Epidermal melanocyte (primary cell): Measurements from ENCODE around the gene FTO.

ENCODE experiments used
- DNase-seq: peaks from one replicate; pipeline ENCODE4 v3.0.0; 2011; ENCODE audit warnings: low spot score; ENCODE audit not compliant: insufficient read length

Gene FTO

DNA sequence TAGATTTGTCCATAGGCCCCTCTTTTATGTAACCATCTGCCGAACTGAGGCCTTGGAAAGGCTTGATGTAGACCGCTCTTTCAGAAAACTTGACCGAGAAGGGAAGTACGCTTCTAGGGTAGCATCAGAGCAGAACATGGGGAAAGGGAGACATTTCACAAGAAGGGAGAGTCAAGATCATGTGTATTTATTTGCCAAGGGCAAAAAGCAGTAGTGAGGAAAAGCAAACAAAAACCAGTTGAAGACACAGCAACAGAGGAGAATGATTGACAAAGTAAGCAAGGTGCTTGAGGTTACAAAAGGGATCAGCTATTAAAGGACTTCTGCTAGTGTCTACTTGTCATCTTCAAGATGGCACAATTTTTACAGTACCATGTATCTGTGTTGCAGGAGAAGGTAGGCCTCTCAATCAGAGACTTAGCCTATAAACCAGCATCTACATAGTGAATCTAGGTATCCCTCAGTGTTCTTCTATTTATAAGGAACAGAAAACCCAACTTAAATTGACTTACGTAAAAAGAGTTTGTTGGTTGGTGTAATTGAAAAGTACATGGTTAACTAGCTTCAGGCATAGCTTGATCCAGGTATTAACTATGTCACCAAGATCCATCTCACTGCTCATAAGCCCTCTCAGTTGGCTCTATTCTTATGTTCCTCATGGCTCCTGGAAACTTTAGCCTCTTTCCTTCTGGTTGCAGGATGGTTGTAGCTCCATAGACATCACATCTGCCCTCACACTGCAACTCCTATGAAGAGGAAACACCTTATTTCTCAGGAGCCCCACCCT lies 294.3 kb downstream of the FTO start:
- no peak for DNase-seq

GRCh38 chr16:53998966-53999522 lies 295.1 kb downstream of the FTO start:
- DNase-seq, result no peak

DNA sequence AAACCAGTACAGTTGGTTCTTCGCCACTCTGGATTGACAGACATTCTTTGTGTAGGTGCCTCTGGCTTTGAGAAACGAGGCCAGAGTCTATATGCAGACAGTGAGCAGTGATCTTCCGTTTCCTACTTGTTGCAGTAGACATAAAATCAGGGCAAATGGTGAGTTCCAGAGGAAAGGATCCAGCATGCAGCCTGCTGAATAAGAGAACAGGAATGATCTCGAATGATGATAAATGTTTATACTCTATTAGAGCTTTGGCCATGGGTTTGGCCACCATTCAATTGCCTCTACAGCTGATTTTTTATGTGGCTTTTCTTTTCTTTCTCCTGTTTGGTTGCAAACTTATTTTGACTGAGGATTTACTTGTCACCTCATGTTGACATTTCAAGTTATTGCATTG lies 295.9 kb downstream of the FTO start:
- DNase-seq, result no peak

GRCh38 chr16:54000361-54000760 lies 296.4 kb downstream of the FTO start:
- no peak for DNase-seq

- DNase-seq, result no peak
These were observed 302.7 kb downstream of the FTO start for GRCh38 chr16:54006693-54007092.

GRCh38 chr16:54007504-54007903 lies 303.5 kb downstream of the FTO start:
- no peak for DNase-seq

- no peak for DNase-seq
These were observed 305.7 kb downstream of the FTO start for GRCh38 chr16:54009464-54010176.

DNA sequence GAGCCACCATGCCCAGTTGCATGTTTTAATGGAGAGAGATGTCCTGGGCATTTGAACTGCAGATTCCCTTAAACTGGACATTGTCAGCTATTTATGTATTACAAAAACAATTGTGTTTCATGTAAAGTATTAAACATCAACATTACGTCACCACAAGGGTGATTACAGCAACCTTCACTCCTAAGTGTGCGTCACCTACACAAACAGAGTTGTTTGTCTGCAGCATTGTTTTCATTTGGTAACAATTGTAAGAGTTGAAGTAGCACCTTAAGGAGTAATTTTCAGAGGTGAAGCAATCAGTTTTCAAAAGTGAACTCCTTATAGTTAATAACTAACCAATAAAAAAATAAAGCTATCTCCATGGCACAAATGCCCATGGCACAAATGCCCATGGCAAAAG lies 311.2 kb downstream of the FTO start:
- DNase-seq, result no peak

DNA sequence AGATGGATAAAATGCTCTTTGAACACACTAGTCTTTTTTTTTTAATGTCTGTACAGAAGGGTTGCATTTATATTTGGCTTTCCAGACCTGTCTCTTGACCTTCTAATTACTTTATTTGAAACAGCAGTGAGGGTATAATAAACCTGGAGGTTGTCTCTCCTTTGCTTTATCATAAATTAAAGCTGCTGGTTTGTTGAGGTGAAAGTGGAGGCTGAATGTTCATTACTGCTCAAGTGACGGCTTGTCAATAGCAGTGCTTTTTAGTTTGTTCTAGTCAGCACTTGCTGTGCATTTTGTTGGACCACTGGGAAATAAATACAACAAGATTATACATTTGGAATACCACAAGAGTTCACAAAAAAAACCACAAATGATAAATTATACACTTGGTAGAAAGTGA lies 318.4 kb downstream of the FTO start:
- no peak for DNase-seq

DNA sequence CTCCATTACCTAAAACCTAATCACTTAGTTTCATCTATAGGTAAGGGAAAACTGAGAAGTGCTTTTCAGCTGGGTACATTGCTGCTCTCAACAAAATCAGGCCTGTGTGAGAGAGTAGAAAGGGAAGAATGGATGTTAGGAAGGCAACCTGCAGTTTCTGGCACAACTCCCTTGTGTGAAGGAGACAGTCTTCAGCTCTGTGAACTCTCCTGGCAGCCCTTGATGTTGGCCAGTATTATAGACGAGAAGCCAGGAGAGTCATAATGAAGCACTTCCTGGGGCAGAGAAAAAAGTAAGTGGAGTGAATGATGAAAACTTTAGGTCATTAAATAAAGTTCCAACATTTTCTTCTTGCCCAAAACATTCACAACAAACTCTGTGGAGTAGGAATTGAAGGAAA lies 322.5 kb downstream of the FTO start:
- no peak for DNase-seq

GRCh38 chr16:54027062-54027461 lies 323.1 kb downstream of the FTO start:
- DNase-seq, result no peak

DNA sequence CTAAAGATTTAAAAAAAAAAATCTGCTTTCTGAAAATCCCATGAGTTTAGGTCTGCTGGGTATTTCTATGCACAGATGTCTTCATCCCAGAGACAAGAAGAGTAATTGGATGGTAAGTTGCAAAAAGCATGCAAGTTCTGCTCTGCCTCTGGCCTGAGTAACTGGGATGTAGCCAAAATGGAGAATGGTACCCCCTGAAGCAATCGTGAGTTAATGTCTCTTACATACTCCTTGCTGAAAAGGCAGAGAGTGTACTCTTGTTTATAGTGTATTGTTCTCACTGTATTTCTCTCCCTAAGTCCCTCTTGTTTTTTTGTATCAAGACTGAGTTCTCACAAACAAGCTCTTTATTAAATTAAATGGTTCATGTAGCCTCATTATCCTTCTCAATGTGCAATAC lies 323.6 kb downstream of the FTO start:
- DNase-seq, result no peak

DNA sequence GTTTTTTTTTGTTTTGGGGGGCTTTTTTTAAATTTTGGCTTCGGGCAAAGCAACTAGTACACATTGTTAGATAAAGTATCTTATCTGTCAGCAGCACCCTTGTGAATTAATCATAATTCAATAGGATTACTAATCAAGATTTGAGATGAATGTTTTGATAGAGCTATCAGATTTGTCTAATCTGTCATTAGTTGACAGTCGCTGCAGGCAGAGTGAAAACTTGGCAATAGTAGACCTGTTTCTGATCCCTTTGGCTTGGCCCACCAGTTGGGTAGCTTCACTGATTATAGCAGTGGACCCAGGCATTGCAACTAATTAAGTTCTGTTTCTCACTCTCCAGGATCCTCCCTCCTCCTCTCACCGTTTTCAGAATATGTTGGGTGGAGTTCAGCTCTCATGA lies 324.0 kb downstream of the FTO start:
- DNase-seq, result no peak

DNA sequence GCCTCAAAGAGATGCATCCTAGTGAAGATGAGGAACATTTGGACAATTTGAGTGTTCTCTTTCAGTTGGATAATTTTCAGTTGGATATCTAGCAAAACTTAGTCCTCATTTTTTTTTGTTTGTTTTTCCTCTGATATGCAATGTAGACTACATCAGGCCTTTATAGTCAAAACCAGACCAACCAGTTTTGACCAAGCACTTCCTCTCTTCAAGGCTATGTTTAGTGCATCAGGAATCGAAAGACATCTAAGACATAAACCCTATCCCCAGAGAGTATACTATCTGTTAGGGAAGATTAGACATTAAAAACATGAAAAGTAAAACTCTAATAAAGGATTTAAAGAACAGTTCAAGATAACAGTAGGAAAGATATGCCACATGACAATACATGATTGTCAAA lies 326.5 kb downstream of the FTO start:
- DNase-seq, result no peak

DNA sequence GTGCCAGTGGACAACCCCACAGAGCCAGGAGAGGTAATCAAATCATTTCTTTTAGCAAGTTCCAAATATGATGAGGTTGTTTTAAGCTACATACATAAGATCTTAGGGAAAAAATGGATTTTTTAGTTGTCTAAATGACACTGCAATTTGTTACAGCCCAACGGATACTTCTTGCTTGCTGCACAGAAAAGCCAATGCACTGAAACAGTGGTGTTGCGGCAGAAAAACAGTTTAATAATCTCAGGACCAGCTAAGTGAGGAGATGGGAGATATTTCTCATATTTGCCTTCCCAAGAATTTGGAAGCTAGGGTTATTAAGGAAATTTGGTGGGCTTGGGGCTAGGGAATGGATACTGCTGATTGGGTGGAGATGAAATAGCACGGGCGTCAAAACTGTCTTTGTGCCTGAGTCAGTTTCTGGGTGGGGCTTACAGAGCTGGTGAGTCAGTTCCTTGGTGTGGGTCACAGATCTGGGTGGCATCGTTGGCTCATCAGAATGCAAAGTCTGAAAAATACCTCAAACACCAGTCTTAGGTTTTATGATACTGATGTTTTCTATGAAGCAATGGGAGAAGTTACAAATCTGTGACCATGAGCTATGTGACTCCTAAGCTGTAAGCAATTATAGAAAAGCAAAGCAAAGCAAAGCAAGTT lies 327.3 kb downstream of the FTO start:
- DNase-seq, result no peak

GRCh38 chr16:54033747-54034146 lies 329.8 kb downstream of the FTO start:
- DNase-seq, result no peak

- DNase-seq, result no peak
These were observed 330.7 kb downstream of the FTO start for GRCh38 chr16:54034684-54035083.

DNA sequence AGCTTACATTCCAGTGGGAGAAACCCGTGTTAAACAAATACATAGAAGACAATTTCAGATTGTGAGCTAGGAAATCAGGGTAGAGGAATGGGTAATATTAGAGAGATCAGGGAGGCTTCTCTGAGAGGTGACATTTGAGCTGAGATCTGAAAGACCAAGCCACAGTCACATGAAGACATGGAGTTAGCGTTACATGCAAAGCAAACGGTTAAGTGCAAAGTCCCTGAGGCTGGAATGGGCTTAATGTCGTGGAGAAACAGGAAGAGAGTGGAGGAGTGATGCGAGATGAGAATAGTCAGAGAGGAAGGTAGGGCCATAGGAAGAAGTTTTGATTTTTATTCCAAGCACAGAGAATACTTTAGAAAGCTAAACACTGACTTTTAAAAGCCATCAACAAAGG lies 336.5 kb downstream of the FTO start:
- DNase-seq, result no peak

- no peak for DNase-seq
These were observed 337.0 kb downstream of the FTO start for GRCh38 chr16:54040975-54041374.

- no peak for DNase-seq
These were observed 344.9 kb downstream of the FTO start for GRCh38 chr16:54048586-54049495.
